Embryonic facial prominence (tissue), 1 donor: Measurements from ENCODE around the gene TLE2.

Experiments
- DNase-seq: peaks from one replicate; pipeline ENCODE4 v3.0.0-alpha.2; 2016; ENCODE audit errors: extremely low spot score

Gene TLE2

DNA sequence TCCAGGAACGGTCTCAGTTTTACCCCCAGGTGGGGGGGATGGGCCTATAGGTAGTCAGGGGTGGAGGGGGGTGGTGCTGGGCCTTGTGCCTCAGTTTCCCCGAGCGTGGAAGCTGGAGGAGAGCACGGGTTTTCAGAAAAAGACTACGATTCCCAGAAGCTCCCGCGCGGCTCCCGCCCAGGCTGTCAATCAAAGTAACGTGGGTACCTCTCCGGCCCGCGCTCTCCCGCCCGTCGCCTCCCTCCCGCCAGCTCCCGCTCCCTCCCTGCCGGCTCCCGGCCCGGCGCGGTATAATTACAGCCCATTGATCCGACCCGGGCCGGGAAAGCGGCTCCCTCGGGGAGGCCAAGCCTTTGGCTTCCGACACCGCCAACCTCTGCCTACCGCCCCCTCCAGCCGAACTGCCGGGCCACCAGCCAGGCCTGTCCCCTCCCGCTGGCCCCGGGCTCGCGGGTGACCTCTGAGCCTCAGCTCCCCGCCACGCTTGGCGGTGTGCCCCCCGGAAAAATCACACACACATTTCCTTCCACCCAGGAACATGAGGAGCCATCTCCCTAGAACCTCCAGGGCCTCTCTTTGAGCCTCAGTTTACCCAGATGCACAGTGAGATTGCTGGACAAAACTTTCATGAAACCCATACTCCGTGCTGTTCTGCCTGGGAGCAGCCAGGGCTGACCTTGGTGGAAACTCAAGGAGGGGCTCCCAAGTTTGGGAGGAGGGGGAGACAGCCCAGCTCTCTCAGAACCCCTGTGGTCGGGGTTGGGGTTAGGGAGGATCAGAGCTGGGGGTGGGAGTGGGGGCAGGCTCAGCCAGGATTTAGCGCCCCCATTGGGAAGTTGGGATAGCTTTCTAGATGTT lies 7.3 kb upstream of the TLE2 start:
- DNase-seq, result peak; percentile 95

GRCh38 chr19:3035542-3036118 lies 6.5 kb upstream of the TLE2 start:
- DNase-seq, result peak; percentile 98

GRCh38 chr19:3034656-3035541 lies 5.8 kb upstream of the TLE2 start:
- peak; percentile 50 for DNase-seq

GRCh38 chr19:3034406-3034655 lies 5.3 kb upstream of the TLE2 start:
- no peak for DNase-seq

DNA sequence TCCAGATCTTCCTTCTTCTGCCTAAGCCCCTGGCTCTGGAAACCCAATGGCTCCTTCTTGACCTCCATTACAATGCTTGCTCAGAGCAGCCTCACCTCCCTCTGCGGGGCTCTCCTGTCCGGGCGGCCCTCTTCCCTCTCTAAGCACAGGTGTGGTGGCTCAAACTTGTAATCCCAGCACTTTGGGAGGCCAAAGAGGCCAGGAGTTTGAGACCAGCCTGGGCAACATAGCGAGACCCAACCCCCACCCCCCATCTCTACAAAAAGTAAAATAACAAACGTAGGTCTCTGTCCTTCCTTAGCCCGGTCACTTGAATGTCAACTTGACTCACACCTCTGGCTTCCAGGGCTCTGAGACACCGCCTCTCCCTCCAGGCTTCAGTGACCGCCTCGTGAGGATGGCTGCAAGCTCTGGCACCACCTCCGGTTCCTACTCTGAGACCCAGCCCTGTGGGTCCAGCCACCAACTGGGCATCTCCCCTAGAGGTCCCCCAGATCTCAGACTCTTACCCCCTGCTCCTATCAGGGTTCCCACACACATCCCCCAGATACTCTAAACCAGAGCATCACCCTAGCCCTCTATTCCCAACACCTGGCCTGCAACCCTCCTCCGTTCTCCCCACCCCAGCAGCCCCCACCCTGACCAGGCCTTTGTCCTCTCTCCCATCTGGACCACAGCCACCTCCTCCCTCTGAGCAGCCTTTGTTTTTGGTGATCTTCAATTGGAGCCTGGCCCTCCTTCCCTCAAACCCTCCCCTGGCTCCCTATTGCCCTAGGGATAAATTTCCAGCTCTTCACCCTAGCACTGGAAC lies 4.7 kb upstream of the TLE2 start:
- no peak for DNase-seq

DNA sequence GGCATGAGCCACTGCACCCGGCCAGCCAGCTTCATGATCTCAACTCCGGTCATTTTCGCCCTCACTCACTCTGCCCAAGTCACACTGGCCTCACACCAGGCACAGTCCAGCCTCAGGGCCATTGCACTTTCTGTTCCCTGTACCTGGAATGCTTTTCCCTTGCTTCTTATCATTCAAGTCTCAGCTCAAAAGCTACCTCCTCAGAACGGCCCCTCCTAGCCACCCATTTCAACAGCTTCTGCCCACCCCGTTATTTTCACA lies 2.5 kb upstream of the TLE2 start:
- no peak for DNase-seq

DNA sequence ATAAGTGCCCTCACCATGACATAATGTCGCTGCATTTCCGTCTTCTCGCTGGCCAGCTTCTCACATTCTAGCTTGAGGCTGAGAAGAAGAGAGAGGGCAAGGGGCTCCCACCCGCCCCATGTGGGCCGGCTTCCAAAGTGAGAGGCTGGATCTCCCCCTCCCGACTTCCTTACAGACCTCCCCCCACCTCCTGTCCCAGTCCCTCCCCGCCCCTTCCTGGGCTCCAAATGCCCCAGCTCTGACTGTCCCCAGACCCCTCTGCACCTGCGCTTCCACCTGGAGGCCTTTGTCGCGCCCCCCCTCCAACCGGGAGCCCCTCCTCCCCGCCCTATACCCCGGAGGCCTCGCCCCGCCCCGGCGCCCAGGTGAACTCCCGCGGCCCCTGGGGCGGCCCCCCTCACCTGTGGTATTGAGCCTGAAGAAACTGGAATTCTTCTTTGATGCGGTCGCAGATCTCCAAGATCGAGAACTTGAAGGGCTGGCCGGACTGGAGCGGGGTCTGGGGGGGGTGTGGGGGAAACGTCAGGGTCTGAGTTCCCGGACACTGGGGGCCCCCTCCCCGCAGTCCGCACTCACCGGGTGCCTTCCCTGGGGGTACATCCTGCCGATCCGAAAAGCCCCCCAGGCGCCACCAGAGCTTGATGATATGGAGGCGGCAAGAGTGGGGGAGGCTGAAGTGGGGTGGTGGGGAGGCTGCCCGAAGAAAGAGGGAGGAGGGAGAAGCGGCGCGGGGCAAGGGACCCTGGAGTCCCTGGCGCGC lies 595 bp downstream of the TLE2 start:
- no peak for DNase-seq

DNA sequence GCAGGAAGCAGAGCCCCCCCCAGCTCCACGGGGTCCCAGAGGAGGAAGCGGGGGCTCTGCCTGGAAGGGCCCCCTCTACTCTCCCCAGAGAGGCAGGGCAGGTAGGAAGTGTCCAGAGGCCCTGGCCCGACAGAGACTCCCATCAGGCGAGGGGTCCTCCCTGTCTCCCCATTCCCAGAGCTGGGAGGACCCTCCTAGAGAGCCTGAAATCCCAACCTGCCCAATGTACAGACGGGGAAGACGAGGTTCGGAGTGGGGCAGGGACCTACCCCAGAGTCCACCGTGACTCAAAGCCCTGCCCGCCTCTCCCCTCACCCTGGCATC lies 1.1 kb downstream of the TLE2 start:
- DNase-seq, result no peak

GRCh38 chr19:3027292-3027691 lies 1.8 kb downstream of the TLE2 start:
- no peak for DNase-seq

GRCh38 chr19:3026768-3027167 lies 2.3 kb downstream of the TLE2 start:
- DNase-seq, result no peak

GRCh38 chr19:3025549-3025886 lies 3.6 kb downstream of the TLE2 start:
- no peak for DNase-seq

- no peak for DNase-seq
These were observed 4.1 kb downstream of the TLE2 start for GRCh38 chr19:3024870-3025548.

GRCh38 chr19:3024509-3024869 lies 4.6 kb downstream of the TLE2 start:
- DNase-seq, result no peak

GRCh38 chr19:3020321-3020960 lies 8.6 kb downstream of the TLE2 start:
- no peak for DNase-seq

DNA sequence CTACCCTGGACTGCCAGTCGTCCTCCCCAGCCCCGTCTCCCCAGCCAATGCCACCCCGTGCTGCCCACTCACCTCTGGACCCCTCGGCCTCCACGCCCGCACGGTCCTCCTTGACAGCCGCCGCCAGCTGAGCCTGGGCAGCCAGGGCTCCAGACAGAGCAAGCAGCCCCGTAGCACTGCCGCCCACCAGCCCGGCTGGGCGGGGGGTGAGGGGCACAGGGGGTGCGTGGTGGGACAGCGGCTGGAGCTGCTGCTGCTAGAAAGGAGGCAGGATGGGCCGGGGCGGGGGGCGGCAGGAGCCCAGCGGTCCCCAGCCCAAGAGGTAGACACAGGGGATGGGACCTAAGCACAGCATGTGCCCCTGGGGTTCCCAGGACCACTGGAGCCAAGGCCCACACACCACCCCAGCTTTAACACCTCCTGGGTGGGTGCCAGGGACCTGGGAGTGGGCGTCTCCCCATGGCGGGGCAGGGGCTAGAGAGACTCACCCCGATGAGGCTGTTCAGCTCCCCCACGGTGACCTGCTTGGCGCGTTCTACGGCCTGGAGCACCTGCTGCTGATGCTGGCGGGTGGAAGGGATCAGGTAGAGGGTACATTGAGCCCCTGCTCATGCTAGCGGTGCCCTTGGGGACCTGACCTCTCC lies 9.7 kb downstream of the TLE2 start:
- no peak for DNase-seq

- no peak for DNase-seq
These were observed 11.2 kb downstream of the TLE2 start for GRCh38 chr19:3017923-3018322.

GRCh38 chr19:3015126-3016057 lies 13.7 kb downstream of the TLE2 start:
- DNase-seq, result no peak

GRCh38 chr19:3014135-3014534 lies 14.9 kb downstream of the TLE2 start:
- no peak for DNase-seq

GRCh38 chr19:3013263-3013725 lies 15.8 kb downstream of the TLE2 start:
- no peak for DNase-seq
